ENCODE results near the gene DST.

The DST gene

DNA sequence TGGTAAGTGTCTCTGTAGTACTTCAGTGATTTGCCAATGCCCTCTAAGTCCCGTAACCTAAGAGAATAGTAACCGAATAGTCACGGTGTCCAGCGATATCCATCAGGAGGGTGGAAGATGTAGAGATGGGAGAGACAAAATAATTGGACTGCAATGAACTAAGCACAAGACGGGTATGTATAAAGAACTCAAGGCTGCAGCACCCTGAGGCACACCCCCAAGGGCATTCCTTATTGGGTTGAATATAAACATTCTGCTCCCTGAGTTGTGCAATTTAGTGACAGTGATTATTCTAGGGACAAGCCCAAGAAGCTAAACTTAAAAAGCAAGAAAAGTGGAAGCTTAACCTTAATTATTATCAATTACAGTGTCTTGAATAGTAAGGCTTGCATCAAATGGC lies 14.6 kb downstream of the DST start:
- Mint-ChIP-seq H3K27ac (no peak overlapping the region), H3K27me3 (ENCODE audit: low read depth, poor library complexity) (no peaks in the 10 kb centered on the region), H3K4me1 (no peaks in the 10 kb centered on the region), H3K9me3 (no peaks in the 10 kb centered on the region), H3K4me3 (no peak overlapping the region), H3K36me3 (ENCODE audit: low read depth) (peaks cover 29% of the 10 kb centered on the region)
- TF ChIP-seq, protein P1, sequence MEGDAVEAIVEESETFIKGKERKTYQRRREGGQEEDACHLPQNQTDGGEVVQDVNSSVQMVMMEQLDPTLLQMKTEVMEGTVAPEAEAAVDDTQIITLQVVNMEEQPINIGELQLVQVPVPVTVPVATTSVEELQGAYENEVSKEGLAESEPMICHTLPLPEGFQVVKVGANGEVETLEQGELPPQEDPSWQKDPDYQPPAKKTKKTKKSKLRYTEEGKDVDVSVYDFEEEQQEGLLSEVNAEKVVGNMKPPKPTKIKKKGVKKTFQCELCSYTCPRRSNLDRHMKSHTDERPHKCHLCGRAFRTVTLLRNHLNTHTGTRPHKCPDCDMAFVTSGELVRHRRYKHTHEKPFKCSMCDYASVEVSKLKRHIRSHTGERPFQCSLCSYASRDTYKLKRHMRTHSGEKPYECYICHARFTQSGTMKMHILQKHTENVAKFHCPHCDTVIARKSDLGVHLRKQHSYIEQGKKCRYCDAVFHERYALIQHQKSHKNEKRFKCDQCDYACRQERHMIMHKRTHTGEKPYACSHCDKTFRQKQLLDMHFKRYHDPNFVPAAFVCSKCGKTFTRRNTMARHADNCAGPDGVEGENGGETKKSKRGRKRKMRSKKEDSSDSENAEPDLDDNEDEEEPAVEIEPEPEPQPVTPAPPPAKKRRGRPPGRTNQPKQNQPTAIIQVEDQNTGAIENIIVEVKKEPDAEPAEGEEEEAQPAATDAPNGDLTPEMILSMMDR (IDR thresholded peaks at IDR 0.05), result no peak
- no peak for DNase-seq

DNA sequence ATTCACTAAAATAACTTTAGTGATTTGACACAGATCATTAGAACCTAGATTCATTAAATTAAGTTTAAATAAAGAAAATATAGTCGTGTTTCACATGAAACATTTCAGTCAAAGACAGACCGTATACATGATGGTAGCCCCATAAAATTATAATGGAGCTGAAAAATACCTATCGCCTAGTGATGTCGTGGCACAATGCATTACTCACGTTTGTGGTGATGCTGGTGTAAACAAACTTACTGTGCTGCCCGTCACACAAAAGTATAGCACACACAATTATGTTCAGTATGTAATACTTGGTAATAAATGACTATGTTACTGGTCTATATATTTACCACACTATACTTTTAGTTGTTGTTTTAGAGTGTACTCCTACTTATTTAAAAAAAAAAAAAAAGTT lies 17.3 kb downstream of the DST start:
- Mint-ChIP-seq H3K36me3 (ENCODE audit: low read depth) (peaks cover 18% of the 10 kb centered on the region), H3K4me3 (no peak overlapping the region), H3K9me3 (no peaks in the 10 kb centered on the region), H3K4me1 (no peaks in the 10 kb centered on the region), H3K27me3 (ENCODE audit: low read depth, poor library complexity) (no peaks in the 10 kb centered on the region), H3K27ac (no peak overlapping the region)
- DNase-seq, result no peak
- TF ChIP-seq, protein P1 (IDR thresholded peaks at IDR 0.05), result no peak

DNA sequence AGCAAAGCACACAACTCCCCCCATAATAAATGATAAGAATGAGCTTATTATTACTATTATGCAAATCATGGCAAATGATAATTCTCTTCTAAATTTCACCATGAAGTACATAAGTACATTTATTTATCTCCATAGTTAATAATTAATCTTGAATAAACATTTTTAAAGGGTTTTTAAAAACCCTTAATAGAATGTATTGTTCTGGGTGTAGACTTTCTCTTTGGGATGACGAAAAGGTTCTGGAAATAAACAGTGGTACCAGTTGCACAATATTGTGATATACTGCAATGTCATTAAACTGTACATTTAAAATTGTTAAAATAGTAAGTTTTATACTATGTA lies 18.0 kb downstream of the DST start:
- no peaks in the 10 kb centered on the region for H3K9me3 Mint-ChIP-seq
- H3K27ac Mint-ChIP-seq, result no peak overlapping the region
- no peaks in the 10 kb centered on the region for H3K4me1 Mint-ChIP-seq
- peaks cover 18% of the 10 kb centered on the region for H3K36me3 Mint-ChIP-seq (ENCODE audit: low read depth)
- H3K27me3 Mint-ChIP-seq (ENCODE audit: low read depth, poor library complexity), result no peaks in the 10 kb centered on the region
- no peak overlapping the region for H3K4me3 Mint-ChIP-seq
- TF ChIP-seq, protein P1 (IDR thresholded peaks at IDR 0.05), result no peak
- no peak for DNase-seq

DNA sequence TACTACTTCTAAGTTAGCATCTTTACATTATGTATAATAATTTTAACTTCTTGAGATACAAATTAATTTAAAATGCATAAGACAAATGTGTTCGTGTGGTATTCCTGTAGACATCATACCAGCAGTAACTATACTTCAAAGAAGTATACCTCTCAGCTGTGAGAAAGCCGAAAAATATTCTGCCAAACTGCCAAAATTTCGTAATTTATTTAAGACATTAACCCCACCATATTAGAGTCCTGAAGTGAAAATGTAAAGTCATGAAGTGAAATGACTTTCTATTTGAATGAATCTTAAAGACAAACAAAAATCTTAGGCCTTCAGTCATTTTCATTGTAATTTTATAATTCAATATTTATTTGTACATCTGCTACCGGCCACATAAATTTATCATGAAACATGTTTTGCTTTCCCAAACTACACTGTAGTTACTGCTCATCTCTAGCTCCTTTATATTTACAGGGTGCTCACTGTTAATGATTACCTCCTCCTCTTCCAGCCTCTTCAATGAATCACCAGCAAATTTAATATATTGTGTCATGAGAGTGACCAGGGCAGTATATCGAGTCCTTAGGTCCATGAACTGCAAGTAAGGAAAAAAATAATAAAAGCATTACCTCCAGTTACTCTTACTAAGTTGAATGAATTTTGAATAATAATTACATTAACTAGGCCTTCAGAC lies 18.5 kb downstream of the DST start:
- peaks cover 18% of the 10 kb centered on the region for H3K36me3 Mint-ChIP-seq (ENCODE audit: low read depth)
- TF ChIP-seq, protein P1 (IDR thresholded peaks at IDR 0.05), result no peak
- H3K27ac Mint-ChIP-seq, result no peak overlapping the region
- H3K4me1 Mint-ChIP-seq, result no peaks in the 10 kb centered on the region
- H3K4me3 Mint-ChIP-seq, result no peak overlapping the region
- no peaks in the 10 kb centered on the region for H3K27me3 Mint-ChIP-seq (ENCODE audit: low read depth, poor library complexity)
- H3K9me3 Mint-ChIP-seq, result no peaks in the 10 kb centered on the region
- DNase-seq, result no peak

DNA sequence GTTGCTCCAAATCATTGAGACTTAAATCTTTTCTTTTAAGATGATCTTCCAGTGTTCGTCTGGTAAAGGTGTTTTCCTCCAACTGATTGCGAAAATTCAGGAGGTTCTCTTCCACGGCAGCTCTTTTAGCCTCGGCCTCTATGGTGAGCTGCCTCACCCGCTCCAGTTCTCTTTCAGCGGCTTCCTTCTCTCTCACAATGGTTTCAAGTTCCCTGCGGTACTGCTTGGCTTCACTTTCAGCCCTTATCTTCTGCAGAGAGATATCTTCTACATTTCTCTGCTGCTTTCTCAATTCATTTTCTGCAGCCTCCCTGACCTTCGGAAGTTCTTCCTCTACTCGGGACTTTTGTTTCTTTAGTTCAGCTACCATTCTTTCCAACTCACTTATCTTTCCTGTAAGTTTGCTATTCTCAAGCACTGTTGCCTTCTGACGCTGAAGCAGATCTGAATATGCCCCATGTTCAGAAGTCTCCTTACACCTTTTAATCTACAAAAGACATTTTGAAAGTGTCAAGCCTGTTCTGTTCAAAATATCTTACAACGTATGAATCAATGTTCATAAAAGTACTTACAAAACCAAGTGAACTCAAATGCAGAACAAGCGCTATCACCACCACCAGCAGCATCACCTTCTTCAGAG lies 22.3 kb downstream of the DST start:
- Mint-ChIP-seq H3K4me3 (no peak overlapping the region), H3K9me3 (no peaks in the 10 kb centered on the region), H3K27ac (no peak overlapping the region), H3K36me3 (ENCODE audit: low read depth) (peaks cover 14% of the 10 kb centered on the region), H3K27me3 (ENCODE audit: low read depth, poor library complexity) (no peaks in the 10 kb centered on the region), H3K4me1 (no peaks in the 10 kb centered on the region)
- no peak for DNase-seq
- TF ChIP-seq, protein P1 (IDR thresholded peaks at IDR 0.05), result no peak

DNA sequence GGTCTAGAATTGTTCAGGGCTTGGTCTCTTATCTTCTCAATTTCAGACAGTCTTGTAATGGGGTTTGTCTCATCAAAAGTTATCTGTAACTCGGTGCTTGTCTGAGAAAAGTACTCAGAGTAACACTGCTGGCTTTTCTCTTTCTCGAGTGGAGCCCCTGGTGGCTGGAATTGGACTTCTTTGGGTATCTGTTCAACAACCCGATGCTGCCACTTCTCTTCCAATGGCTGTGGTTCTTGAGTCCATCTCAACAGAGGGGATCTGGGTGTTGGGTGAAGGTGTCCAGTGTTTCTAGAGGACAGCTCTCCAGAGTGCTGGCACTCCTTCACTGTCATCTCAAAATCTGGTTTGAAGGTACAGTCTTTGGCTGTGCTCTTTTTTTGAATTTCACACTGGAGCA lies 24.6 kb downstream of the DST start:
- Mint-ChIP-seq H3K27ac (no peak overlapping the region), H3K36me3 (ENCODE audit: low read depth) (peaks cover 10% of the 10 kb centered on the region), H3K27me3 (ENCODE audit: low read depth, poor library complexity) (no peaks in the 10 kb centered on the region), H3K4me1 (no peaks in the 10 kb centered on the region), H3K9me3 (no peaks in the 10 kb centered on the region), H3K4me3 (no peak overlapping the region)
- DNase-seq, result no peak
- TF ChIP-seq, protein P1 (IDR thresholded peaks at IDR 0.05), result no peak
